Measurements from ENCODE around the gene MGAT5.

Gene MGAT5

GRCh38 chr2:134432435-134432883 is 178.6 kb downstream of the MGAT5 start:
- no peak for DNase-seq

GRCh38 chr2:134433469-134433868 is 179.6 kb downstream of the MGAT5 start:
- DNase-seq: no peak

GRCh38 chr2:134433979-134434378 is 180.1 kb downstream of the MGAT5 start:
- DNase-seq: no peak

- DNase-seq: no peak
These were observed 181.6 kb downstream of the MGAT5 start for GRCh38 chr2:134435505-134435904.

GRCh38 chr2:134435936-134436335 is 182.1 kb downstream of the MGAT5 start:
- no peak for DNase-seq

- no peak for DNase-seq
These were observed 182.8 kb downstream of the MGAT5 start for GRCh38 chr2:134436706-134437105.

- DNase-seq: no peak
These were observed 184.5 kb downstream of the MGAT5 start for GRCh38 chr2:134438371-134438770.

GRCh38 chr2:134440336-134440909 is 186.6 kb downstream of the MGAT5 start:
- no peak for DNase-seq

- DNase-seq: no peak
These were observed 187.4 kb downstream of the MGAT5 start for GRCh38 chr2:134441153-134441863.

- no peak for DNase-seq
These were observed 190.1 kb downstream of the MGAT5 start for GRCh38 chr2:134443814-134444480.

- no peak for DNase-seq
These were observed 191.2 kb downstream of the MGAT5 start for GRCh38 chr2:134445116-134445515.

GRCh38 chr2:134445985-134446382 is 192.1 kb downstream of the MGAT5 start:
- DNase-seq: no peak

GRCh38 chr2:134446383-134447017 is 192.6 kb downstream of the MGAT5 start:
- no peak for DNase-seq

- DNase-seq: no peak
These were observed 193.8 kb downstream of the MGAT5 start for GRCh38 chr2:134447669-134448068.

GRCh38 chr2:134448650-134449049 is 194.8 kb downstream of the MGAT5 start:
- no peak for DNase-seq

- no peak for DNase-seq
These were observed 195.3 kb downstream of the MGAT5 start for GRCh38 chr2:134449157-134449556.

- DNase-seq: no peak
These were observed 196.1 kb downstream of the MGAT5 start for GRCh38 chr2:134449751-134450513.

GRCh38 chr2:134451347-134451630 is 197.4 kb downstream of the MGAT5 start:
- DNase-seq: no peak

GRCh38 chr2:134452042-134452733 is 198.3 kb downstream of the MGAT5 start:
- DNase-seq: no peak

- DNase-seq: no peak
These were observed 199.6 kb downstream of the MGAT5 start for GRCh38 chr2:134453476-134453875.

- DNase-seq: no peak
These were observed 200.1 kb downstream of the MGAT5 start for GRCh38 chr2:134453973-134454372.

GRCh38 chr2:134454426-134454825 is 200.6 kb downstream of the MGAT5 start:
- no peak for DNase-seq

GRCh38 chr2:134454931-134455330 is 201.1 kb downstream of the MGAT5 start:
- no peak for DNase-seq

Data from hematopoietic multipotent progenitor cell treated with erythropoietin and hydrocortisone succinate and interleukin-3 and kit ligand, for 4 days (in vitro differentiated cells).